GM18499 (cell line): ENCODE measurements around the gene YIPF2.

Source experiments
- ATAC-seq: cut with Tn5 transposase; IDR thresholded peaks from one replicate; pipeline ENCODE4 v1.9.1; 2021; ENCODE audit warnings: moderate number of reproducible peaks; ENCODE audit not compliant: insufficient read depth, unreplicated experiment

The YIPF2 gene

DNA sequence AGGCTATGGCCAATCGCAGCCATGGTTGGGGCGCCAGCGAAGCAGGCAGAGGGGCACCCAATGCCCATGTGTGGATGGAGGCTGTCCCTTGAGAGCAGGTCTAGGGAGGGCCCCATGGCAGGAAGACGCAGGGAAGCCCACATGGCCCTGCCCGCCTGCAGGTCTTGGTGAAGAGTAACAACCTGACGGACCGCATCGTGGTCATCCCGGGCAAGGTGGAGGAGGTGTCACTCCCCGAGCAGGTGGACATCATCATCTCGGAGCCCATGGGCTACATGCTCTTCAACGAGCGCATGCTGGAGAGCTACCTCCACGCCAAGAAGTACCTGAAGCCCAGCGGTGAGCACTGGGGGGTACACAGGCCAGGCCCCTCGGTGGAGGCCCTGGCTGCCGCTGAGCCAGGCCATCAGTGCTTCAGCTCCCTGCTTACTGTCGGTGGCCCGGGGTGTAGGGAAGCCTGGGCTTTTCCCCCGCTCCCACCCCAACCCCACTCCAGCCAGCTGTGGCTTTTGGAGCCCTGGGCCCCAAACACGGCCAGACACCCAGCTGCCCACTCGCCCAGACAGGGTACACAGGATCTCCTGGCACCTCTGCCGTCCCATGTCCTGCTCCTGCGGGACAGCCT is 14.6 kb downstream of the YIPF2 start:
- ATAC-seq, result no peak

DNA sequence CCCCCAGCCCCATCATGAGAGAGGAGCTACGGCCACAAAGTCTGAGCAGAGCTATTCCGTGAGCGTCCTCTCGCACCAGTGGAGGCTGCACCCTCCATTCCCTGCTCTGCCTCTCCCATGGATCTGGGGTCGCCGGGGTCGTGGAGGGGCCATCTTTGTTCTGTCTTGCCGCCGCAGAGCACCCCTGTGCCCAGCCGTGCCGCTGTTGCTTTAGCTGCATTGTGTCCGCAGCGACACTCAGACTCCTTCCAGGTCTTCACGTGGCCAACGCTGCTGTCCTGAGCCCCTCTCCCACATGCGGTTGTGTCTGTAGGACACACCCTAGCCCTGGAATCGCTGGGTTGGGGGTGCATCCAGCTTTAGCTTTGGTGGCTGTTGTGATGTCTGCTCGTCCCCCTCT is 15.8 kb downstream of the YIPF2 start:
- no peak for ATAC-seq

DNA sequence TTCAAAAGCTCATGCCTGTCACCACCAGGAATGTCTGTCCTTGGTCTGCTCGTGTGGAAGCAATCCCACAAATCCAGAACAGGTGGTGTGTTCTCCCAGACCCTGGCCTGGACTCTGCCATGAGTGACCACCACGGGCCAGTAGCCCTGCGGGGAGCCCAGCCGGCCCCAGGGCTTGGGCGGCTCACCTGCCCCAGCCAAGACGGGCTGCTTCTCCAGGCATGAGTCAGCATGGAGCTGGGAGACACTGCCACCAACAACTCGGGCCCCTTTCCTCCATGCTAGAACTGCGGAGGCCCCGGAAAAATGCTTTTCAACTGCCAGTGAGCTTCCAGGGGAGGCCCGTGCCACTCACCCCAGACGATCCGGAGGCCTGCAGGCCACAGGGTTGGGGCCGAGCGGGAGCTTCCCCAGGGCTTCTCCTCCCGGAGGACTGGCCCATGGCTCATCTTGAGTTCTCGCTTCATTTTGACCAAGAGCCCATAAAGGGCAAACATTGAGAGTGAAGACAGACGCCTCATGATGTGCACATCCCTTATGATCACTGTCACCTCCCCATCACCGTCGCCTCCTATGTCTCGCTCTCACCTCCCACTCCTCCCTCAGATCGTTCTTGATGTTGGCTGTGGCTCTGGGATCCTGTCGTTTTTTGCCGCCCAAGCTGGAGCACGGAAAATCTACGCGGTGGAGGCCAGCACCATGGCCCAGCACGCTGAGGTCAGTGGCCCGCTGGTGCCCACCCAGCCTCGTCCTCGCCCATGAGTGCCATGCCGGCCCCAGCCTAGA is 16.7 kb downstream of the YIPF2 start:
- ATAC-seq, result no peak

DNA sequence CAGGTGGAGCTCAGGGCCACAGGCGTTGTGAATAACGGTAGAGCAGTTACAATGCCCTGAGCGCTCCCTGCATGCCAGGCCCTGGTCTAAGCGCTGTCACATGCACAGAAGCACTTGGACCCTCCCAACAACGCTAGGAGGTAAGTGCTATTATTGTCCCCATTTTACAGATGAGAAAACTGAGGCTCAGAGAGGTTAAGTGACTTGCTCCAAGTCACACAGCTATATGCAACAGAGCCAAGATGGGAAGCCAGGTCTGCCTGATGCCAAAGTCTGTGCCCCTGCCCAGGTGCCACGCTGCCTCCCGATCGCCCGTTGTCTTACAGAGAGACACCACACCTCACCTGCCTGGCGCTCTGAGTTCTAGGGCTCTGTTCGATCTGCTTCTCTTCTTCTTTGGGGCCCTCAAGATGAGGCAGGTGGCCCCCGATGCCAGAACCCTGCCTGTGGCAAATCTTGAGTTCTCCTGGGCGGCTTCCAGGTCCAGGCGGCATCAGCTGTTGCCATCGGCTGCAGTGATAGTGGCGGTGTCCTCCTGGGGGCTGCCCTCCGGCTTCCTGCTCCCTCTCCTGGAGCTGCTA is 20.0 kb downstream of the YIPF2 start:
- no peak for ATAC-seq

DNA sequence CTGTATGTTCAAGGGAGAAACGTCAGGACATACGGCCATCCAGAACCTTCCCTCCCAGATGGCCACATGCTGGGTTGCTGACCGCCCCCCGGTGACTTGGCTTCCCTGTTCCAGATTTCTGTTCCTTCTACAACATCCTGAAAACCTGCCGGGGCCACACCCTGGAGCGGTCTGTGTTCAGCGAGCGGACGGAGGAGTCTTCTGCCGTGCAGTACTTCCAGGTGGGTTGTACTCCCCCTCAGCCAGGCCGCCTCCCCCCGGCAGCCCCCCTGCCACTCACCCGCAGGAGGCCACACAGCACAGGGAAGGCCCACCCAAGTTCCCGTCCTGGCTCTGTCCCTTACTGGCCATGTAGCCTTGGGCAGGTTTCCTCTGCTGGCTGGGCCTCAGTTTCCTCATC is 20.5 kb downstream of the YIPF2 start:
- no peak for ATAC-seq

DNA sequence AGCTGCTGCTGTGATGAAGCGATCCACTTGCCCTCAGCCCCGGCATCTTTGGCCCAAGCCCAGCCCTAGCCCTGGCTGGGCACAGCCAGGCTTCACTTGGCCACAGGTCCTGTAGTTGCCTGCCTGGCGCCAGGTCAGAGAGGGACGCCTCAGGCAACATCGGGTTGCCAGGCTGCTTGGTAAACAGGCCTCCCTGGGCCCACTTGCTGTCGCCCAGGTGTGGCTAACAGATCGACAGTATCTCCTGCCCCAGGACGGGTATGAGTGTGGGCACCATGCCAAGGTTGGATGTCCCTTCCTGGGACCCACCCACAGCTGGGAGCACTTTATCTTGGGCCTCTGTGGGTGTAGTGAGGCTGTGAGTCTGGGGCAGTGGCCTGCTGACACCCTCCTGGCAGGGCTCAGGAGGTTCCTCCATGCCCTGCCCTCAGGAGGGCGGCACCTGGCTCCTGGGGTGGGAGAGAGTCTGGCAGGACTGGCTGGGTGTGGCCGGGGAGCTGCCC is 29.2 kb downstream of the YIPF2 start:
- no peak for ATAC-seq

GRCh38 chr19:10898633-10899032 is 29.8 kb downstream of the YIPF2 start:
- no peak for ATAC-seq

GRCh38 chr19:10896851-10897526 is 31.4 kb downstream of the YIPF2 start:
- ATAC-seq, result no peak

DNA sequence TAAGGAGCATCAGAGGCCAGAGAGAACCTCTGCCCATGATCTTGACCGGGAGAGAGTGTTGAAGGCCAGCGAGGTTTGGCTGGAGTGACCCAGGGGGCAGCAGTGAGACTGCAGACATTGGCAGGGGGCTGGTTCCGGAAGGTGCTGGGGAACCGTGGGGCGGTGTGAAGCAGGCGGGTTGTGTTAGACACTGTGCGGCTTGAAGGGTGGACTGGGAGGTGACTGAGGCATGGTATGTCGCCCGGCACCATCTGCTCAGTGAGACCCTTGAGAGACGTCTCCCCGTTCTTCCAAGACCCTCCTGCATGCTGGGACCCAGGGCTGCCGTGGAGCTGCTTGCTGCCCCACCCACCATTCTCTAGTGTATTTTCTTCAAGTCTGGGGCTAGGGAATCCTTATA is 32.5 kb downstream of the YIPF2 start:
- no peak for ATAC-seq

DNA sequence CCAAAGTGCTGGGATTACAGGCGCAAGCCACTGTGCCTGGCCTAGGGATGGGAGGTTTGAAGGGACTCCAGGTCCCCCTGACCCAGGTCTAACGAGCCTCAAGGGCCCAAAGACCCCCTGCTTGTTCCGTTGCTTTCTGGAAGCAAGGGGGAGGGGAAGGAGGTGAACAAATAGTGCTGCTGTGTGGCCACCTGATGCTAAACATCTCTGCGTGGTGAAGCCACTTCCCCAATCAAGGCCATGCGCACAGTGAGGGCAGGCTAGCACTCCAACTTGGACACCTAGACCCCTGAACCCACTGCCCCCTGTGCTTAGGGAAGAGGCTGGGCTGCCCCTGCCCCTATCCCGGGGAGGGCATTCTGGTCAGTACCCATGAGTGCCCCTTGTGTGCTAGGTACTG is 33.1 kb downstream of the YIPF2 start:
- ATAC-seq, result no peak

- no peak for ATAC-seq
Observed at GRCh38 chr19:10894911-10895213, 33.6 kb downstream of the YIPF2 start.

DNA sequence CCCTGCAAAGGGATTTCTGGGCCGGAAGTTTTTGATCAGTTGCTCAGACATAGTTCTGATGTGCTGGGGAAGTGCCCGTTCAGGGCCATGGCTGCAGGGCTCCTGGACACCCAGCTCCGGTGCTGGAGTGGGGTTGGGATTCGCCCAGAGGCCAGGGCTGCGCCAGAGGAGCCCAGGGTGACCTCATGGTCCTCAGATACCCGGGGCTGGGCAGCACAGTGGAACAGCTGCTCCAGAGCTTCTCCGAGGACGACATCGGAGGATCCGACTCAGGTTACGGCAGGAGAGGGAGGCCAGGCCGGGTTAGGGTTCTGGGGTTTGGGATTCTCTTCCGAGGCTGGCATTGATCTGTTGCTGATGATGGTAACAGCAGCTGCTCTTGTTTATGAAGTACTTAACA is 36.2 kb downstream of the YIPF2 start:
- no peak for ATAC-seq

DNA sequence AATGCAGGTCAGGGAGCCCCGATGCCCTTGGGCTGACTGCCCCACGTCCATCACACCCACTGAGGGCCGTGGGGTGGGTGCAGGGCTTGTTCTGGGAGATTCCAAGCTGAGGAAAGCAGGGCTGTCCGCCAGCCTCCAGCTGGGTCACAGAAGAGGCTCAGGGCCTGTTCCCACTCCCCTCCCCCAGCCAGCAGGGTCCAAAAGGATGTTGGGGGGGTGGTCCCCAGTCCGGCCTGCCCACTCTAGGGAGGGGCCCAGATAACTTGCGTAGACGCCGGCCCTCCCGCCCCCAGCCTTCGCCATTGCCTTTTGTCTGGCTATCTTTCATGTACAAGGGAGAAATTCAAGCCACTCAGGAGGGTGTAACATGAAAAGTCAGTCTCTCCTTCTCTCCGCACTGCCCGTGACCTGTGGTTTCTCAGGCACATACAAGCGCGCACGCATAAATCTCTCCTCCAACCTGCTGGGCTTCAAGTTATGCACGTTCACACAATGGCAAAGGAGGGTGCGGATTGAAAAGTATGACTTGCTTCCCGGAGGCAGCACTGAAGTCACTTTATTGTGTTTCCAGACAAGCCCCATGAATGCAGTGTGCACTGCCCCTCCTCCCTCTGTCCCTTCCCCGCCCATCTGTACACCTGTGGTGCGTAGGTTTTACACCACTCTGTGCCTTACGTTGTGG is 36.9 kb downstream of the YIPF2 start:
- no peak for ATAC-seq

GRCh38 chr19:10889880-10890279 is 38.6 kb downstream of the YIPF2 start:
- ATAC-seq, result no peak

- ATAC-seq, result no peak
Observed at GRCh38 chr19:10888421-10888866, 40.0 kb downstream of the YIPF2 start.

DNA sequence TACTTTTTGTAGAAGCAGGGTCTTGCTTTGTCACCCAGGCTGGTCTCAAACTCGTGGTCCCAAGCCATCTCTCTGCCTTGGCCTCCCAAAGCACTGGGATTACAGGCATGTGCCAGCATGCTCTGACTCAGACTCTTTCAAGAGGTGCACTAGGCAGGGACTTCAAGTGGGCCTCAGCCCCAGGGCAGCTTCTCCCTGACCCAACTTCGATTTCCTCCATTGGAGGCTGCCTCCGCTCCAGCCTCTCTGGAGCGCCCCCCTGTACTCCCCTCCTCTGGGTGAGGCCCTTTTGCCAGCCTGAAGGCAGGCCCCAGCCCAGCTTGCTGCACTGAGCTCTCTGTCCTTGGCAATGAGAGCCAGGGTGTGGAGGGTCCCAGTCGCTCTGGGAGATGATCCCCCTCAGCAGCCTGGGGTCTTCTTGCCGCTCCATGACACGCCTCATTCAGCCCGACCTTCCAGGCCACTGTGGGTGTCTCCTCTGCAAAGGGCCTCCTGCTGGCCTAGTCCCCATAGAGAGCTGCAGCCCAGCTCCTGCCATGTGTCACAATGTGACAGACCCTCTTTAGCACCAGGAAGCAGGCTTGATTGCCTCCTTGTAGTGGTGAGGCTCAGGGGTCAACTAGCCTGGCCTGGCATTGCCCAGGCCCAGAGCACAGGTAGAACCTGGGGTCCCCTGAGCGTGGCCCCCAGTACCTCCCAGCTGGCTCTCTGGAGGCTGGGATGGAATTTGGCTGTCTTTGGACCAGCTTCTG is 40.6 kb downstream of the YIPF2 start:
- ATAC-seq, result no peak

DNA sequence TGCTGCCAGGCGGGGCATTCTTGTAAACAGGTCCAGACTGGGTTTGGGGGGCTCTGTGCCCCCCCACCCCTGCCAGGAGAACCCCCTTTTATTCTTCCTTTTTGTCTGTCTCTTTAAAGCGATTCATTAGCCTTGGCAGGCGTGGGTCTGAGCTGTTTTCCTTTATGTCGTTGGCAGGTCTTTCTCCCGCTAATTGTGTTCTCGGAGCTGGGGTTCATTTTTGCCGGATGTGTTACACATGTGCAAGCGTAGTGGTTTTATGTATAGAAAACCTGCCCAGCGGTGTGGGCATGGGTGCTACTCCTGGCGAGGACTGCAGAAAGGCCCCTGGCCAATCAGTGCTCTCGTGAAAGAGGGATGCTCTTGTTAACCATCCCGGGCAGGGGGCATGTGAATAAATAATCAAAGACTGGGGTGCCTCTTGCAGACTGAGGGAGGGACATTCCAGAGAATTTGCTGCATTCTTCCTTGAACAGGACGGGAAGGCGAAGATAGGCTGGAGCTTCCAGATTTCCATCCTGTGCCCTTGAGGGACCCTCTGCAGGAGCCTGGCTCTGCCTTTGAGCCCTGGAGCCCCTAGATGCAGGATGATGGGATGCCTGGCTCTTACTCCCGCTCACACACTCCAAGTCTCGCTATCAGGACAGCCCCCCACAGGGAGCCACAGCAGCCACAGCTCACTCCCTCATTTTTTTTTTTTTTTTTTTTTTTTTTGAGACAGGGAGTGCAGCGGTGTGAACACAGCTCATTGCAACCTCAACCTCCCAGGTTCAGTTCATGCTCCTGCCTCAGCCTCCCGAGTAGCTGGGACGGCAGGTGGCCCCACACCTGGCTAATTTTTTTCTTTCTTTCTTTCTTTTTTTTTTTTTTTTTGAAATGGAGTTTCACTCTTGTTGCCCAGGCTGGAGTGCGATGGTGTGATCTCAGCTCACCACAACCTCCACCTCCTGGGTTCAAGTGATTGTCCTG is 43.0 kb downstream of the YIPF2 start:
- ATAC-seq, result no peak

GRCh38 chr19:10884274-10884673 is 44.2 kb downstream of the YIPF2 start:
- ATAC-seq, result no peak

GRCh38 chr19:10882108-10882457 is 46.4 kb downstream of the YIPF2 start:
- no peak for ATAC-seq
